Trophoblast cell (in vitro differentiated cells and primary cell): Measurements from ENCODE around the gene PPP1R9A.

ENCODE experiments used
- DNase-seq, 2 donors: peaks; one replicate each; pipeline ENCODE4 v3.0.0-alpha.2; 2016
- H2AFZ ChIP-seq: 2 replicates; pipeline ENCODE4 v1.6.1; 2013; ENCODE audit warnings: low read length, moderate library complexity, mild to moderate bottlenecking; ENCODE audit not compliant: insufficient read depth, poor library complexity
- H2AK5ac ChIP-seq: 2 replicates; pipeline ENCODE4 v1.6.1; 2013; ENCODE audit warnings: mild to moderate bottlenecking, low read length
- H2BK120ac ChIP-seq: 2 replicates; pipeline ENCODE4 v1.6.1; 2013; ENCODE audit warnings: low read length, mild to moderate bottlenecking, moderate library complexity; ENCODE audit not compliant: insufficient read depth, poor library complexity
- H2BK12ac ChIP-seq: 2 replicates; pipeline ENCODE4 v1.6.1; 2013; ENCODE audit warnings: mild to moderate bottlenecking, low read length, moderate library complexity
- H2BK5ac ChIP-seq: 2 replicates; pipeline ENCODE4 v1.6.1; 2013; ENCODE audit warnings: low read length, low read depth, moderate library complexity, mild to moderate bottlenecking; ENCODE audit not compliant: poor library complexity
- H3K14ac ChIP-seq: 2 replicates; pipeline ENCODE4 v1.6.1; 2013; ENCODE audit warnings: mild to moderate bottlenecking, low read length
- H3K18ac ChIP-seq: 2 replicates; pipeline ENCODE4 v1.6.1; 2013; ENCODE audit warnings: mild to moderate bottlenecking, low read length
- H3K23ac ChIP-seq: 2 replicates; pipeline ENCODE4 v1.6.1; 2013; ENCODE audit warnings: low read length
- H3K27ac ChIP-seq: 2 replicates; pipeline ENCODE4 v1.5.1; 2013; ENCODE audit warnings: low read depth, mild to moderate bottlenecking, inconsistent platforms, low read length, moderate library complexity
- H3K27me3 ChIP-seq: 2 replicates; pipeline ENCODE4 v1.6.1; 2013; ENCODE audit warnings: inconsistent platforms, mild to moderate bottlenecking, low read length, moderate library complexity; ENCODE audit not compliant: insufficient read depth
- H3K36me3 ChIP-seq, 2 experiments: 1 replicate in 1 of 2; 2 replicates in 1 of 2; pipeline ENCODE4 v1.6.1; 2013; ENCODE audit warnings: low read length in 2 of 2, mild to moderate bottlenecking in 2 of 2, moderate library complexity in 1 of 2; ENCODE audit not compliant: insufficient read depth in 2 of 2, control insufficient read depth in 1 of 2
- H3K4ac ChIP-seq: 2 replicates; pipeline ENCODE4 v1.6.1; 2013; ENCODE audit warnings: low read depth, mild to moderate bottlenecking, low read length, moderate library complexity
- H3K4me1 ChIP-seq, 2 experiments: 1 replicate in 1 of 2; 2 replicates in 1 of 2; pipeline ENCODE4 v1.6.1; 2013; ENCODE audit warnings: low read length in 2 of 2, mild to moderate bottlenecking in 2 of 2, moderate library complexity in 1 of 2; ENCODE audit not compliant: insufficient read depth in 2 of 2, control insufficient read depth in 1 of 2
- H3K4me2 ChIP-seq: 2 replicates; pipeline ENCODE4 v1.6.1; 2013; ENCODE audit warnings: inconsistent platforms, mild to moderate bottlenecking, low read length, moderate library complexity
- H3K4me3 ChIP-seq: 2 replicates; pipeline ENCODE4 v1.5.1; 2013; ENCODE audit warnings: mild to moderate bottlenecking, low read depth, low read length, inconsistent platforms
- H3K79me1 ChIP-seq: one replicate; pipeline ENCODE4 v1.6.1; 2013; ENCODE audit warnings: low read length
- H3K79me2 ChIP-seq: 2 replicates; pipeline ENCODE4 v1.6.1; 2013; ENCODE audit warnings: low read length, mild to moderate bottlenecking; ENCODE audit not compliant: control insufficient read depth, insufficient read depth, poor library complexity
- H3K9ac ChIP-seq: 2 replicates; pipeline ENCODE4 v1.6.1; 2013; ENCODE audit warnings: mild to moderate bottlenecking, low read length
- H3K9me3 ChIP-seq: 2 replicates; pipeline ENCODE4 v1.6.1; 2013; ENCODE audit warnings: low read depth, mild to moderate bottlenecking, control low read depth, inconsistent platforms, low read length; ENCODE audit not compliant: insufficient read depth
- H4K12ac ChIP-seq: 2 replicates; pipeline ENCODE4 v1.6.1; 2013; ENCODE audit warnings: low read depth, mild to moderate bottlenecking, low read length, moderate library complexity
- H4K8ac ChIP-seq: 2 replicates; pipeline ENCODE4 v1.6.1; 2013; ENCODE audit warnings: low read depth, mild to moderate bottlenecking, low read length, moderate library complexity
- H4K91ac ChIP-seq: one replicate; pipeline ENCODE4 v1.6.1; 2013; ENCODE audit warnings: low read depth, mild to moderate bottlenecking, low read length, moderate library complexity
- WGBS: extraction: QIAGEN DNeasy Blood & Tissue Kit; methylation state at CpG from one replicate; pipeline ENCODE4 v1.1.7; 2013; ENCODE audit warnings: missing lambda C conversion rate; ENCODE audit not compliant: insufficient read length, insufficient coverage; ENCODE audit errors: extremely low coverage; 5-methylcytosine and 5-hydroxymethylcytosine counted together

The PPP1R9A gene

GRCh38 chr7:95213809-95214492 is 306.6 kb downstream of the PPP1R9A start:
- Histone ChIP-seq H2AK5ac (no peak overlapping the region), H3K4me2 (no peak overlapping the region), H3K4me1 (no peaks in the 10 kb centered on the region), H3K18ac (no peak overlapping the region), H3K9me3 (no peaks in the 10 kb centered on the region), H3K9ac (no peak overlapping the region), H3K23ac (no peak overlapping the region), H2BK12ac (no peak overlapping the region), H4K12ac (no peak overlapping the region), H3K14ac (no peak overlapping the region), H3K79me1 (no peaks in the 10 kb centered on the region), H2AFZ (no peak overlapping the region), H3K4ac (no peak overlapping the region), H3K27me3 (no peaks in the 10 kb centered on the region), H3K27ac (no peak overlapping the region), H4K91ac (no peak overlapping the region), H2BK120ac (no peak overlapping the region), H3K36me3 (no peaks in the 10 kb centered on the region), H2BK5ac (no peak overlapping the region), H4K8ac (no peak overlapping the region), H3K79me2 (no peaks in the 10 kb centered on the region), H3K4me3 (no peak overlapping the region)
- DNase-seq: peak; percentile 20 to 44
- WGBS: no CpG with 5 or more reads among the region's 6 CpGs

- Histone ChIP-seq H4K91ac (no peak overlapping the region), H3K79me2 (no peaks in the 10 kb centered on the region), H3K36me3 (no peaks in the 10 kb centered on the region), H2BK120ac (no peak overlapping the region), H2BK5ac (no peak overlapping the region), H2AK5ac (no peak overlapping the region), H3K4ac (no peak overlapping the region), H4K8ac (no peak overlapping the region), H4K12ac (no peak overlapping the region), H3K9ac (no peak overlapping the region), H2AFZ (no peak overlapping the region), H3K14ac (no peak overlapping the region), H3K18ac (no peak overlapping the region), H3K4me3 (no peak overlapping the region), H3K23ac (no peak overlapping the region), H3K4me2 (no peak overlapping the region), H3K27me3 (no peaks in the 10 kb centered on the region), H3K9me3 (no peaks in the 10 kb centered on the region), H3K79me1 (no peaks in the 10 kb centered on the region), H3K4me1 (no peaks in the 10 kb centered on the region), H3K27ac (no peak overlapping the region), H2BK12ac (no peak overlapping the region)
- no CpG with 5 or more reads among the region's 2 CpGs for WGBS
- DNase-seq: no peak
Observed at GRCh38 chr7:95219721-95220120, 312.3 kb downstream of the PPP1R9A start.

- no peak overlapping the region for H2AFZ ChIP-seq
- no peak overlapping the region for H3K4me3 ChIP-seq
- no peak overlapping the region for H4K91ac ChIP-seq
- H3K27me3 ChIP-seq: no peaks in the 10 kb centered on the region
- H2BK120ac ChIP-seq: no peak overlapping the region
- H3K79me2 ChIP-seq: no peaks in the 10 kb centered on the region
- H3K4ac ChIP-seq: no peak overlapping the region
- H2BK12ac ChIP-seq: no peak overlapping the region
- H3K23ac ChIP-seq: no peak overlapping the region
- H4K12ac ChIP-seq: no peak overlapping the region
- H3K4me1 ChIP-seq: no peaks in the 10 kb centered on the region
- no peak overlapping the region for H2BK5ac ChIP-seq
- H3K4me2 ChIP-seq: no peak overlapping the region
- H3K9me3 ChIP-seq: no peaks in the 10 kb centered on the region
- no peaks in the 10 kb centered on the region for H3K36me3 ChIP-seq
- no peak for DNase-seq
- no peaks in the 10 kb centered on the region for H3K79me1 ChIP-seq
- no peak overlapping the region for H4K8ac ChIP-seq
- H3K14ac ChIP-seq: no peak overlapping the region
- no CpG with 5 or more reads among the region's 3 CpGs for WGBS
- no peak overlapping the region for H3K27ac ChIP-seq
- H3K9ac ChIP-seq: no peak overlapping the region
- H2AK5ac ChIP-seq: no peak overlapping the region
- H3K18ac ChIP-seq: no peak overlapping the region
Observed at GRCh38 chr7:95220328-95220727, 312.9 kb downstream of the PPP1R9A start.

GRCh38 chr7:95225301-95225700 is 317.9 kb downstream of the PPP1R9A start:
- H2BK120ac ChIP-seq: no peak overlapping the region
- no peak overlapping the region for H3K18ac ChIP-seq
- no peak overlapping the region for H3K27ac ChIP-seq
- H3K9ac ChIP-seq: no peak overlapping the region
- no peak overlapping the region for H2BK12ac ChIP-seq
- H4K8ac ChIP-seq: no peak overlapping the region
- H3K9me3 ChIP-seq: no peaks in the 10 kb centered on the region
- H4K91ac ChIP-seq: no peak overlapping the region
- H3K14ac ChIP-seq: no peak overlapping the region
- no peak overlapping the region for H3K4me3 ChIP-seq
- H3K36me3 ChIP-seq: no peaks in the 10 kb centered on the region
- no peak overlapping the region for H2AK5ac ChIP-seq
- no peak for DNase-seq
- no CpG with 5 or more reads among the region's 2 CpGs for WGBS
- no peaks in the 10 kb centered on the region for H3K79me2 ChIP-seq
- no peak overlapping the region for H2BK5ac ChIP-seq
- no peak overlapping the region for H2AFZ ChIP-seq
- no peak overlapping the region for H3K4me2 ChIP-seq
- no peaks in the 10 kb centered on the region for H3K79me1 ChIP-seq
- H4K12ac ChIP-seq: no peak overlapping the region
- no peak overlapping the region for H3K4ac ChIP-seq
- no peaks in the 10 kb centered on the region for H3K4me1 ChIP-seq
- H3K23ac ChIP-seq: no peak overlapping the region
- H3K27me3 ChIP-seq: no peaks in the 10 kb centered on the region
